Lower lobe of right lung (tissue), 2 donors: ENCODE results near the gene EVL. TPM values are rescaled to one million over a fixed set of nuclear protein-coding genes. Genes with fewer than 3 reads are reported as not detected.

Experiments
- ATAC-seq, 2 donors: fragments of 200-7000 bp; cut with Tn5 transposase; one replicate each; pipeline ENCODE4 v1.9.1; 2020 to 2022; ENCODE audit warnings: mild to moderate bottlenecking in 2 of 2, moderate library complexity in 2 of 2
- DNase-seq: peaks from one replicate; pipeline ENCODE4 v3.0.0-alpha.2; 2020
- H3K27ac ChIP-seq: fragments of 200-600 bp; one replicate; pipeline ENCODE4 v1.8.0; 2022
- H3K27me3 ChIP-seq: fragments of 200-600 bp; one replicate; pipeline ENCODE4 v1.8.0; 2022; ENCODE audit warnings: low read depth
- H3K36me3 ChIP-seq: fragments of 200-600 bp; one replicate; pipeline ENCODE4 v1.8.0; 2022; ENCODE audit warnings: mild to moderate bottlenecking
- H3K4me1 ChIP-seq: fragments of 200-600 bp; one replicate; pipeline ENCODE4 v1.8.0; 2022
- H3K4me3 ChIP-seq: fragments of 200-600 bp; one replicate; pipeline ENCODE4 v1.8.0; 2022; ENCODE audit warnings: mild to moderate bottlenecking
- H3K9me3 ChIP-seq: fragments of 200-600 bp; one replicate; pipeline ENCODE4 v1.8.0; 2022
- CTCF ChIP-seq: fragments of 200-600 bp; IDR thresholded peaks from one replicate; pipeline ENCODE4 v1.8.0; 2022; ENCODE audit warnings: antibody characterized with exemption, mild to moderate bottlenecking
- intact Hi-C: fragments of 100-400 bp; cut with DNase I; formaldehyde crosslinking; loops from one replicate; pipeline ENCODE4 v1.11.0; 2022
- total RNA-seq: library from RNA; stranded (reverse); fragmentation: NEBNext Ultra II Directional; extraction: Animal tissue kit (Norgen Biotek cat#: 25700); gene quantifications from one replicate; pipeline ENCODE4 v1.2.1, GENCODE V29; 2021
- donor health status: DM: no; HTN: yes; CAD: no; lungs with severe emphysema.

EVL gene
- total RNA-seq, 1 donor from 2014 or later, result 226 TPM

GRCh38 chr14:100073576-100074430 lies 8.6 kb downstream of the EVL start:
- Histone ChIP-seq H3K27ac (peak overlapping the region; percentile 62), H3K36me3 (no peaks in the 10 kb centered on the region), H3K4me3 (no peak overlapping the region), H3K9me3 (no peaks in the 10 kb centered on the region), H3K27me3 (no peaks in the 10 kb centered on the region), H3K4me1 (peaks cover 88% of the 10 kb centered on the region)
- ATAC-seq (peak in 1 of 2 donors; percentile 18), DNase-seq (no peak)
- intact Hi-C loops, result no loop called here
- TF ChIP-seq CTCF, result no peak

- H3K4me1 ChIP-seq, result peaks cover 88% of the 10 kb centered on the region
- DNase-seq, result no peak
- no peak overlapping the region for H3K4me3 ChIP-seq
- no peaks in the 10 kb centered on the region for H3K9me3 ChIP-seq
- H3K27me3 ChIP-seq, result no peaks in the 10 kb centered on the region
- no peaks in the 10 kb centered on the region for H3K36me3 ChIP-seq
- no peak for ATAC-seq
- no peak for TF ChIP-seq CTCF
- intact Hi-C loops, result no loop called here
- H3K27ac ChIP-seq, result peak overlapping the region; percentile 62
Observed at GRCh38 chr14:100074431-100075100, 9.3 kb downstream of the EVL start.

GRCh38 chr14:100075681-100076080 lies 10.5 kb downstream of the EVL start:
- no peaks in the 10 kb centered on the region for H3K36me3 ChIP-seq
- H3K27ac ChIP-seq, result no peak overlapping the region

GRCh38 chr14:100076133-100076532 lies 10.9 kb downstream of the EVL start:
- DNase-seq (peak; percentile 71), ATAC-seq (peak; percentile 59 to 78)
- Histone ChIP-seq H3K4me1 (peaks cover 88% of the 10 kb centered on the region), H3K9me3 (no peaks in the 10 kb centered on the region), H3K4me3 (no peak overlapping the region), H3K36me3 (no peaks in the 10 kb centered on the region), H3K27me3 (no peaks in the 10 kb centered on the region), H3K27ac (peak overlapping the region; percentile 37)
- TF ChIP-seq CTCF, result peak; percentile 45
- intact Hi-C loops, result no loop called here

More at GRCh38 chr14:100075681-100076080, 10.5 kb downstream of the EVL start:
- no peaks in the 10 kb centered on the region for H3K27me3 ChIP-seq
- H3K9me3 ChIP-seq, result no peaks in the 10 kb centered on the region
- intact Hi-C loops, result no loop called here
- H3K4me1 ChIP-seq, result peaks cover 90% of the 10 kb centered on the region
- ATAC-seq, result no peak
- TF ChIP-seq CTCF, result no peak
- no peak overlapping the region for H3K4me3 ChIP-seq
- no peak for DNase-seq

GRCh38 chr14:100076606-100077005 lies 11.4 kb downstream of the EVL start:
- peak; percentile 71 for DNase-seq
- no peak for TF ChIP-seq CTCF
- Histone ChIP-seq H3K36me3 (no peaks in the 10 kb centered on the region), H3K27me3 (no peaks in the 10 kb centered on the region), H3K27ac (peak overlapping the region; percentile 37), H3K4me3 (no peak overlapping the region), H3K9me3 (no peaks in the 10 kb centered on the region), H3K4me1 (peaks cover 83% of the 10 kb centered on the region)
- peak; percentile 45 for ATAC-seq
- intact Hi-C loops, result no loop called here
